ENCODE measurements around the gene SUFU. TPM values are rescaled to one million over a fixed set of nuclear protein-coding genes. Genes with fewer than 3 reads are reported as not detected.

SUFU gene
- total and polyA plus RNA-seq, 2 of the 13 experiments (the other 11 are each of a cell fraction or from before 2014, with no cell fraction given): 2.9 to 5.5 TPM

GRCh38 chr10:102597131-102597991 lies 93.6 kb downstream of the SUFU start (continued):
- no peak for TF ChIP-seq E2F1 (CRISPR knock-in tag; IDR thresholded peaks at IDR 0.05)
- no peak; the same call in 1 of the 2 replicates for TF ChIP-seq ZNF704 (CRISPR knock-in tag; IDR thresholded peaks at IDR 0.05; ENCODE audit: borderline replicate concordance)
- no peak for TF ChIP-seq ZBTB2 (CRISPR knock-in tag; IDR thresholded peaks at IDR 0.05; ENCODE audit: low read depth)
- peak; percentile 53; the same call in 1 of the 2 replicates for TF ChIP-seq ZNF691 (CRISPR knock-in tag; IDR thresholded peaks at IDR 0.05; ENCODE audit: borderline replicate concordance, low read depth)
- TF ChIP-seq TFDP2 (CRISPR knock-in tag; IDR thresholded peaks at IDR 0.05): peak; percentile 62; the same call in 1 of the 2 replicates
- no peak for TF ChIP-seq KDM5A (IDR thresholded peaks at IDR 0.05; ENCODE audit: borderline replicate concordance, low read length)
- TF ChIP-seq RAD51 (IDR thresholded peaks at IDR 0.05; ENCODE audit: borderline replicate concordance): no peak
- no peak for TF ChIP-seq PREB (CRISPR knock-in tag; IDR thresholded peaks at IDR 0.05)
- no peak for TF ChIP-seq ZNF251 (CRISPR knock-in tag; IDR thresholded peaks at IDR 0.05)
- no peak for TF ChIP-seq HNRNPLL (IDR thresholded peaks at IDR 0.05; ENCODE audit: low read depth, low read length, poor library complexity, severe bottlenecking)
- TF ChIP-seq FOXK1 (CRISPR knock-in tag; IDR thresholded peaks at IDR 0.05; ENCODE audit: borderline replicate concordance, low read depth): peak; percentile 77; the same call in 1 of the 2 replicates
- TF ChIP-seq KDM6A (CRISPR knock-in tag; IDR thresholded peaks at IDR 0.05; ENCODE audit: low read depth): peak; percentile 88

Data from HepG2 (cell line).